SU-DHL-6 (cell line): ENCODE data around the gene CLIC5.

Source experiments
- H2AFZ ChIP-seq: fragments of 200-600 bp; sonication (generic); 2 replicates; pipeline ENCODE4 v1.6.1; 2014; ENCODE audit warnings: low read depth, mild to moderate bottlenecking, moderate library complexity, mixed read lengths, antibody characterized with exemption, low read length; ENCODE audit not compliant: severe bottlenecking
- H3F3A ChIP-seq: fragments of 200-600 bp; shearing (Covaris generic); 2 replicates; pipeline ENCODE4 v1.6.0; 2016; ENCODE audit warnings: antibody characterized with exemption, mild to moderate bottlenecking; ENCODE audit not compliant: insufficient read depth
- H3K27ac ChIP-seq: fragments of 200-600 bp; sonication (generic); 2 replicates; pipeline ENCODE4 v1.5.1; 2016; ENCODE audit warnings: low read depth, mild to moderate bottlenecking, low read length, moderate library complexity, mixed read lengths
- H3K27me3 ChIP-seq: fragments of 200-600 bp; sonication (generic), shearing (Covaris generic); 2 replicates; pipeline ENCODE4 v1.6.0; 2014; ENCODE audit warnings: mild to moderate bottlenecking, low read length
- H3K36me3 ChIP-seq: fragments of 200-600 bp; sonication (generic); 2 replicates; pipeline ENCODE4 v1.6.1; 2014; ENCODE audit warnings: mild to moderate bottlenecking, low read length, mixed read lengths
- H3K4me2 ChIP-seq: fragments of 300-600, 200-600 bp; shearing (Covaris generic), sonication (generic); 2 replicates; pipeline ENCODE4 v1.6.0; 2014; ENCODE audit warnings: low read length, low read depth, mild to moderate bottlenecking; ENCODE audit not compliant: poor library complexity, severe bottlenecking
- H3K4me3 ChIP-seq: fragments of 200-600 bp; sonication (generic); 2 replicates; pipeline ENCODE4 v1.5.1; 2014; ENCODE audit warnings: antibody characterized with exemption, low read length, mild to moderate bottlenecking, mixed read lengths; ENCODE audit not compliant: insufficient read depth, poor library complexity, severe bottlenecking
- H3K79me2 ChIP-seq: fragments of 200-600 bp; sonication (generic); 2 replicates; pipeline ENCODE4 v1.6.1; 2014; ENCODE audit warnings: mild to moderate bottlenecking, low read length, moderate library complexity; ENCODE audit not compliant: insufficient read depth
- H3K9ac ChIP-seq: fragments of 200-600 bp; sonication (generic); 2 replicates; pipeline ENCODE4 v1.7.0; 2014; ENCODE audit warnings: mild to moderate bottlenecking, low read length
- H3K9me2 ChIP-seq: fragments of 200-600 bp; sonication (generic); replicated peaks from 2 replicates; pipeline ENCODE4 v1.6.1; 2014; ENCODE audit warnings: low read length; ENCODE audit not compliant: insufficient read depth
- H3K9me3 ChIP-seq: fragments of 200-600 bp; sonication (generic); 2 replicates; pipeline ENCODE4 v1.6.1; 2014; ENCODE audit warnings: low read length, mixed read lengths; ENCODE audit not compliant: insufficient read depth
- H4K20me1 ChIP-seq: fragments of 200-600 bp; sonication (generic); 2 replicates; pipeline ENCODE4 v1.6.1; 2014; ENCODE audit warnings: low read depth, mild to moderate bottlenecking, antibody characterized with exemption, low read length, moderate library complexity, mixed read lengths
- CTCF ChIP-seq: fragments of 200-600 bp; sonication (generic); IDR thresholded peaks from one replicate; pipeline ENCODE4 v1.5.1; 2017; ENCODE audit warnings: antibody characterized with exemption, mild to moderate bottlenecking, low read length, moderate library complexity; ENCODE audit not compliant: insufficient read depth, poor library complexity, severe bottlenecking
- EZH2phosphoT487 ChIP-seq: fragments of 200-600 bp; sonication (generic), shearing (Covaris generic); conservative IDR thresholded peaks from 2 replicates; pipeline ENCODE4 v1.6.1; 2018; ENCODE audit warnings: mild to moderate bottlenecking, antibody characterized with exemption, low read length, moderate library complexity, mixed read lengths

Gene CLIC5

GRCh38 chr6:45892196-45892595, 123.5 kb downstream of the CLIC5 start:
- no peak overlapping the region for H3K4me3 ChIP-seq
- H3K9me2 ChIP-seq = no peaks in the 10 kb centered on the region
- no peak overlapping the region for H3K9ac ChIP-seq
- H3K79me2 ChIP-seq = no peaks in the 10 kb centered on the region
- H3K9me3 ChIP-seq = no peaks in the 10 kb centered on the region
- H3K4me2 ChIP-seq = no peak overlapping the region
- H2AFZ ChIP-seq = no peak overlapping the region
- H3K27me3 ChIP-seq = no peaks in the 10 kb centered on the region
- no peaks in the 10 kb centered on the region for H3F3A ChIP-seq
- H4K20me1 ChIP-seq = no peaks in the 10 kb centered on the region
- H3K27ac ChIP-seq = no peak overlapping the region
- TF ChIP-seq CTCF = no peak
- TF ChIP-seq EZH2phosphoT487 = no peak
- H3K36me3 ChIP-seq = no peaks in the 10 kb centered on the region

- H3K4me3 ChIP-seq = no peak overlapping the region
- H3K4me2 ChIP-seq = no peak overlapping the region
- H3K36me3 ChIP-seq = no peaks in the 10 kb centered on the region
- no peaks in the 10 kb centered on the region for H4K20me1 ChIP-seq
- no peaks in the 10 kb centered on the region for H3K79me2 ChIP-seq
- no peak overlapping the region for H3K9ac ChIP-seq
- no peak overlapping the region for H3K27ac ChIP-seq
- TF ChIP-seq CTCF (no peak), EZH2phosphoT487 (no peak)
- H3K27me3 ChIP-seq = no peaks in the 10 kb centered on the region
- no peak overlapping the region for H2AFZ ChIP-seq
- no peaks in the 10 kb centered on the region for H3K9me2 ChIP-seq
- no peaks in the 10 kb centered on the region for H3K9me3 ChIP-seq
- no peaks in the 10 kb centered on the region for H3F3A ChIP-seq
These were observed 128.9 kb downstream of the CLIC5 start for GRCh38 chr6:45886776-45887175.

- no peak overlapping the region for H3K9ac ChIP-seq
- H3K79me2 ChIP-seq = no peaks in the 10 kb centered on the region
- no peak overlapping the region for H3K4me2 ChIP-seq
- no peaks in the 10 kb centered on the region for H3K9me3 ChIP-seq
- TF ChIP-seq EZH2phosphoT487 (no peak), CTCF (no peak)
- no peaks in the 10 kb centered on the region for H3K9me2 ChIP-seq
- H2AFZ ChIP-seq = no peak overlapping the region
- no peaks in the 10 kb centered on the region for H3K27me3 ChIP-seq
- no peak overlapping the region for H3K27ac ChIP-seq
- no peak overlapping the region for H3K4me3 ChIP-seq
- H3K36me3 ChIP-seq = no peaks in the 10 kb centered on the region
- no peaks in the 10 kb centered on the region for H4K20me1 ChIP-seq
- no peaks in the 10 kb centered on the region for H3F3A ChIP-seq
These were observed 131.3 kb downstream of the CLIC5 start for GRCh38 chr6:45884336-45884735.

GRCh38 chr6:45882671-45883070, 133.0 kb downstream of the CLIC5 start:
- Histone ChIP-seq H3K9ac (no peak overlapping the region), H3K4me3 (no peak overlapping the region), H3K27me3 (no peaks in the 10 kb centered on the region), H3K27ac (no peak overlapping the region), H3K79me2 (no peaks in the 10 kb centered on the region), H3K36me3 (no peaks in the 10 kb centered on the region), H3K4me2 (no peak overlapping the region), H3K9me3 (no peaks in the 10 kb centered on the region), H3F3A (no peaks in the 10 kb centered on the region), H3K9me2 (no peaks in the 10 kb centered on the region), H2AFZ (no peak overlapping the region), H4K20me1 (no peaks in the 10 kb centered on the region)
- no peak for TF ChIP-seq CTCF
- TF ChIP-seq EZH2phosphoT487 = no peak
